ENCODE results near the gene PAPOLB.
"Not testable (repeated sequence)": the region's sequence is repeated elsewhere in the genome, so short reads cannot be mapped to it uniquely, and the experiment has no call there.

Gene PAPOLB

GRCh38 chr7:4861673-4862072 is at the start of gene PAPOLB:
TSS of gene PAPOLB (minus strand) at chr7:4862030. CDS start at chr7:4861810, 220 bp downstream.
- no peak for DNase-seq

GRCh38 chr7:4911111-4911828 is 49.4 kb upstream of the PAPOLB start:
- DNase-seq, result no peak

GRCh38 chr7:4906682-4907081 is 44.9 kb upstream of the PAPOLB start:
- no peak for DNase-seq

- DNase-seq, result no peak
Measured at GRCh38 chr7:4905171-4905570, 43.3 kb upstream of the PAPOLB start.

- no peak for DNase-seq
Measured at GRCh38 chr7:4904346-4904745, 42.5 kb upstream of the PAPOLB start.

- no peak for DNase-seq
Measured at GRCh38 chr7:4895766-4896165, 33.9 kb upstream of the PAPOLB start.

- DNase-seq, result no peak
Measured at GRCh38 chr7:4894482-4894881, 32.7 kb upstream of the PAPOLB start.

- no peak for DNase-seq
Measured at GRCh38 chr7:4893929-4894475, 32.2 kb upstream of the PAPOLB start.

GRCh38 chr7:4893188-4893587 is 31.4 kb upstream of the PAPOLB start:
- not testable (repeated sequence) for DNase-seq

GRCh38 chr7:4891522-4891921 is 29.7 kb upstream of the PAPOLB start:
- DNase-seq, result not testable (repeated sequence)

GRCh38 chr7:4889682-4890081 is 27.9 kb upstream of the PAPOLB start:
- no peak for DNase-seq

- DNase-seq, result no peak
Measured at GRCh38 chr7:4888161-4888560, 26.3 kb upstream of the PAPOLB start.

- no peak for DNase-seq
Measured at GRCh38 chr7:4886671-4887070, 24.8 kb upstream of the PAPOLB start.

- DNase-seq, result no peak
Measured at GRCh38 chr7:4885317-4885807, 23.5 kb upstream of the PAPOLB start.

- DNase-seq, result no peak
Measured at GRCh38 chr7:4884164-4884563, 22.3 kb upstream of the PAPOLB start.

- DNase-seq, result peak; percentile 94
Measured at GRCh38 chr7:4883372-4884144, 21.7 kb upstream of the PAPOLB start, which contains the start of gene RADIL. TSS of gene RADIL (minus strand) at chr7:4883716. CDS start at chr7:4878139, 5,577 bp downstream.

GRCh38 chr7:4883033-4883371 is 21.2 kb upstream of the PAPOLB start:
- no peak for DNase-seq

- DNase-seq, result no peak
Measured at GRCh38 chr7:4882169-4883032, 20.6 kb upstream of the PAPOLB start.

GRCh38 chr7:4880218-4880617 is 18.4 kb upstream of the PAPOLB start:
- DNase-seq, result no peak

GRCh38 chr7:4879396-4880081 is 17.7 kb upstream of the PAPOLB start:
- no peak for DNase-seq

GRCh38 chr7:4878336-4879335 is 16.8 kb upstream of the PAPOLB start:
- no peak for DNase-seq
